GM12878 (cell line): ENCODE results near the gene NRXN3. TPM values are rescaled to one million over a fixed set of nuclear protein-coding genes. Genes with fewer than 3 reads are reported as not detected.

Source experiments
- ATAC-seq: fragments of 200-7000 bp; cut with Tn5 transposase; 3 replicates; pipeline ENCODE4 v1.9.1; 2020; ENCODE audit warnings: mild to moderate bottlenecking, moderate library complexity
- BruUV-seq: library from RNA; stranded (reverse); fragments of 400-500 nt; replicated peaks from 2 replicates; lab custom pipeline; 2021; lab: Mats Ljungman, UMichigan
- CTCF ChIA-PET: fragments of 300-600 bp; sonication (Branson Sonifier 250); formaldehyde crosslinking; extraction: SDS; loops from one replicate; lab custom pipeline; 2021; ENCODE audit warnings: inconsistent platforms; lab: Yijun Ruan, JAX
- POLR2A ChIA-PET: fragments of 350-600 bp; formaldehyde crosslinking; extraction: SDS; loops from one replicate; lab custom pipeline; 2021; ENCODE audit warnings: inconsistent platforms; lab: Charles Lee
- RAD21 ChIA-PET: fragments of 300-600 bp; sonication (Branson Sonifier 250); formaldehyde crosslinking; loops from one replicate; lab custom pipeline; 2023; ENCODE audit warnings: antibody characterized with exemption; ENCODE audit not compliant: unreplicated experiment; lab: Charles Lee
- SMC1A ChIA-PET: fragments of 300-600 bp; sonication (Branson Sonifier 250); formaldehyde crosslinking; loops from one replicate; lab custom pipeline; 2023; ENCODE audit not compliant: unreplicated experiment, uncharacterized antibody; lab: Charles Lee
- DNase-seq: peaks from one replicate; pipeline ENCODE4 v3.0.0-alpha.2; 2011; ENCODE audit warnings: low read depth, low spot score
- FAIRE-seq: peaks from 3 replicates; lab custom pipeline; 2011; peaks lifted over from hg19 to GRCh38; lab: Jason Lieb, UNC
- H2AFZ ChIP-seq: 2 replicates; pipeline ENCODE4 v1.6.0; 2011; ENCODE audit warnings: low read depth, low read length, control low read depth; ENCODE audit not compliant: control insufficient read depth
- H3K27ac ChIP-seq: 2 replicates; pipeline ENCODE4 v1.5.1; 2011; ENCODE audit warnings: control low read depth; ENCODE audit not compliant: control insufficient read depth, insufficient read depth
- H3K27me3 ChIP-seq, 2 experiments: replicated peaks in 1 of 2; 2 replicates each; pipeline versions ENCODE4 v1.6.0 to v1.6.1; 2011; ENCODE audit warnings: low read length in 1 of 2; ENCODE audit not compliant: control insufficient read depth in 2 of 2, insufficient read depth in 2 of 2
- H3K36me3 ChIP-seq, 2 experiments: 2 replicates each; pipeline ENCODE4 v1.5.1; 2011; ENCODE audit warnings: low read length in 1 of 2; ENCODE audit not compliant: control insufficient read depth in 2 of 2, insufficient read depth in 2 of 2
- H3K4me1 ChIP-seq: 2 replicates; pipeline ENCODE4 v1.6.1; 2011; ENCODE audit warnings: mild to moderate bottlenecking, low read length, moderate library complexity, mixed read lengths; ENCODE audit not compliant: control insufficient read depth, insufficient read depth
- H3K4me2 ChIP-seq: 2 replicates; pipeline ENCODE4 v1.6.0; 2011; ENCODE audit warnings: control low read depth; ENCODE audit not compliant: control insufficient read depth, insufficient read depth
- H3K4me3 ChIP-seq: fragments of 200-600 bp; sonication (generic); 2 replicates; pipeline ENCODE4 v1.5.1; 2016
- H3K79me2 ChIP-seq: 2 replicates; pipeline ENCODE4 v1.6.0; 2011; ENCODE audit warnings: low read length; ENCODE audit not compliant: control insufficient read depth, insufficient read depth
- H3K9ac ChIP-seq: 2 replicates; pipeline ENCODE4 v1.8.0; 2011; ENCODE audit warnings: low read length, control low read depth, mixed read lengths; ENCODE audit not compliant: control insufficient read depth, insufficient read depth
- H3K9me3 ChIP-seq: replicated peaks from 3 replicates; pipeline ENCODE4 v1.5.1; 2011; ENCODE audit warnings: mild to moderate bottlenecking, low read length; ENCODE audit not compliant: control insufficient read depth, insufficient read depth
- H4K20me1 ChIP-seq: 2 replicates; pipeline ENCODE4 v1.6.0; 2011; ENCODE audit not compliant: control insufficient read depth, insufficient read depth
- ASH2L ChIP-seq: fragments of 300-600, 200-600 bp; sonication (generic); IDR thresholded peaks from 2 replicates; pipeline ENCODE4 v1.6.1; 2017; ENCODE audit warnings: low read depth, mild to moderate bottlenecking, borderline replicate concordance
- BHLHE40 ChIP-seq, 2 experiments: fragments of 450-650 bp in 1 of 2; IDR thresholded peaks; 2 replicates each; pipeline ENCODE4 v1.6.1; 2011 to 2017; ENCODE audit warnings: low read depth in 2 of 2, borderline replicate concordance in 1 of 2, improper control_type of control experiment in 1 of 2, low read length in 1 of 2, mild to moderate bottlenecking in 1 of 2
- CREM ChIP-seq: IDR thresholded peaks from 2 replicates; pipeline ENCODE4 v1.6.1; 2014; ENCODE audit warnings: antibody characterized with exemption, low read depth
- ESRRA ChIP-seq: IDR thresholded peaks from 2 replicates; pipeline ENCODE4 v1.6.1; 2012; ENCODE audit warnings: mild to moderate bottlenecking, low read length, improper control_type of control experiment
- FOXM1 ChIP-seq: IDR thresholded peaks from 2 replicates; pipeline ENCODE4 v1.6.1; 2012; ENCODE audit warnings: low read depth, mild to moderate bottlenecking, inconsistent platforms, low read length, moderate library complexity
- NFIC ChIP-seq: IDR thresholded peaks from 2 replicates; pipeline ENCODE4 v1.6.1; 2012; ENCODE audit warnings: low read depth, mild to moderate bottlenecking, inconsistent platforms, low read length, moderate library complexity
- TARDBP ChIP-seq: IDR thresholded peaks from 2 replicates; pipeline ENCODE4 v1.6.1; 2016; ENCODE audit warnings: borderline replicate concordance
- YY1 ChIP-seq: IDR thresholded peaks from 2 replicates; pipeline ENCODE4 v1.6.1; 2011; ENCODE audit warnings: low read depth, mild to moderate bottlenecking, low read length
- WGBS: methylation state at CpG from one replicate; pipeline ENCODE4 v1.1.6; 2016; ENCODE audit warnings: low lambda C conversion rate; ENCODE audit not compliant: insufficient replicate concordance, insufficient coverage; ENCODE audit errors: missing lambda C conversion rate; 5-methylcytosine and 5-hydroxymethylcytosine counted together
- in situ Hi-C: fragments of 300-500 bp; cut with MboI; formaldehyde crosslinking; loops from 9 replicates; pipeline ENCODE4 v1.14.3; 2018; ENCODE audit warnings: mixed read lengths
- intact Hi-C: fragments of 100-400 bp; cut with micrococcal nuclease; formaldehyde crosslinking; loops from one replicate; pipeline ENCODE4 v1.14.2; 2022; ENCODE audit not compliant: unreplicated experiment
- polyA plus RNA-seq, 11 experiments: library from polyadenylated mRNA; depleted of rRNA in 4 of 11; unstranded in 6 of 11; stranded (reverse) in 5 of 11; fragments of >200 nt; fragmentation: Nextera tagmentation in 4 of 11; fragmentation: Illumina TruSeq in 1 of 11; extraction: Ambion mirVana in 4 of 11; extraction: Trizol in 1 of 11; gene quantifications; 1 replicate in 1 of 11; 2 replicates in 10 of 11; pipeline versions ENCODE4 v1.2.1 to v1.2.3, GENCODE V29; 2011 to 2016; ENCODE audit warnings: inconsistent platforms in 2 of 11, missing spikeins in 2 of 11, low read depth in 1 of 11
- total RNA-seq, 4 experiments: library from RNA; depleted of rRNA in 3 of 4; stranded (reverse); fragments of >200 nt in 3 of 4; fragmentation: Illumina TruSeq in 1 of 4; extraction: Trizol in 1 of 4; gene quantifications; 2 replicates each; pipeline versions ENCODE4 v1.2.1 to v1.2.3, GENCODE V29; 2013 to 2021
- TF ChIP-seq, protein P1 (sequence below): fragments of 450-650 bp; IDR thresholded peaks from 2 replicates; pipeline ENCODE4 v1.6.1; 2016; ENCODE audit warnings: mild to moderate bottlenecking, moderate library complexity, borderline replicate concordance

Gene NRXN3
- total and polyA plus RNA-seq, 10 of the 15 experiments (the other 5 are each of a cell fraction or from before 2014, with no cell fraction given) = 0.52 to 3.3 (median 1.4) TPM

GRCh38 chr14:79588398-79588797, 1418.2 kb downstream of the NRXN3 start:
- no peak overlapping the region for H3K4me3 ChIP-seq
- no peaks in the 10 kb centered on the region for H3K36me3 ChIP-seq
- H4K20me1 ChIP-seq = no peaks in the 10 kb centered on the region
- DNase-seq (no peak), FAIRE-seq (no peak), ATAC-seq (no peak)
- intact Hi-C loops (no loop called here), in situ Hi-C loops (no loop called here)
- no TSS peak for BruUV-seq
- no peak overlapping the region for H3K27ac ChIP-seq
- no peaks in the 10 kb centered on the region for H3K79me2 ChIP-seq
- ChIA-PET RAD21 (no interaction called here), SMC1A (no interaction called here), CTCF (interaction anchor here (1.1 kb wide), 1 partner anchor 22 kb away, joined by 3 read pairs; no protein-coding TSS in a partner anchor), POLR2A (no interaction called here)
- TF ChIP-seq, protein P1, sequence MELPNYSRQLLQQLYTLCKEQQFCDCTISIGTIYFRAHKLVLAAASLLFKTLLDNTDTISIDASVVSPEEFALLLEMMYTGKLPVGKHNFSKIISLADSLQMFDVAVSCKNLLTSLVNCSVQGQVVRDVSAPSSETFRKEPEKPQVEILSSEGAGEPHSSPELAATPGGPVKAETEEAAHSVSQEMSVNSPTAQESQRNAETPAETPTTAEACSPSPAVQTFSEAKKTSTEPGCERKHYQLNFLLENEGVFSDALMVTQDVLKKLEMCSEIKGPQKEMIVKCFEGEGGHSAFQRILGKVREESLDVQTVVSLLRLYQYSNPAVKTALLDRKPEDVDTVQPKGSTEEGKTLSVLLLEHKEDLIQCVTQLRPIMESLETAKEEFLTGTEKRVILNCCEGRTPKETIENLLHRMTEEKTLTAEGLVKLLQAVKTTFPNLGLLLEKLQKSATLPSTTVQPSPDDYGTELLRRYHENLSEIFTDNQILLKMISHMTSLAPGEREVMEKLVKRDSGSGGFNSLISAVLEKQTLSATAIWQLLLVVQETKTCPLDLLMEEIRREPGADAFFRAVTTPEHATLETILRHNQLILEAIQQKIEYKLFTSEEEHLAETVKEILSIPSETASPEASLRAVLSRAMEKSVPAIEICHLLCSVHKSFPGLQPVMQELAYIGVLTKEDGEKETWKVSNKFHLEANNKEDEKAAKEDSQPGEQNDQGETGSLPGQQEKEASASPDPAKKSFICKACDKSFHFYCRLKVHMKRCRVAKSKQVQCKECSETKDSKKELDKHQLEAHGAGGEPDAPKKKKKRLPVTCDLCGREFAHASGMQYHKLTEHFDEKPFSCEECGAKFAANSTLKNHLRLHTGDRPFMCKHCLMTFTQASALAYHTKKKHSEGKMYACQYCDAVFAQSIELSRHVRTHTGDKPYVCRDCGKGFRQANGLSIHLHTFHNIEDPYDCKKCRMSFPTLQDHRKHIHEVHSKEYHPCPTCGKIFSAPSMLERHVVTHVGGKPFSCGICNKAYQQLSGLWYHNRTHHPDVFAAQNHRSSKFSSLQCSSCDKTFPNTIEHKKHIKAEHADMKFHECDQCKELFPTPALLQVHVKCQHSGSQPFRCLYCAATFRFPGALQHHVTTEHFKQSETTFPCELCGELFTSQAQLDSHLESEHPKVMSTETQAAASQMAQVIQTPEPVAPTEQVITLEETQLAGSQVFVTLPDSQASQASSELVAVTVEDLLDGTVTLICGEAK = no peak
- TF ChIP-seq YY1 (no peak), BHLHE40 (IDR thresholded peaks at IDR 0.05; ENCODE audit: borderline replicate concordance in 1 of 2, low read depth in 2 of 2, low read length in 1 of 2) (no peak), ASH2L (no peak), ESRRA (no peak), CREM (no peak), TARDBP (no peak), NFIC (no peak), FOXM1 (no peak)
- no peak overlapping the region for H3K4me2 ChIP-seq
- no peaks in the 10 kb centered on the region for H3K27me3 ChIP-seq
- no peak overlapping the region for H3K9ac ChIP-seq
- no peak overlapping the region for H2AFZ ChIP-seq
- H3K9me3 ChIP-seq = no peaks in the 10 kb centered on the region; the same call in 2 of the 3 replicates
- no peaks in the 10 kb centered on the region for H3K4me1 ChIP-seq
- WGBS = 0% methylated on average over 2 of the region's 2 CpGs
